GM06990 (cell line): ENCODE results near the gene TPRG1.

Experiments used
- DNase-seq: peaks from one replicate; pipeline ENCODE4 v3.0.0-alpha.2; 2011; ENCODE audit not compliant: insufficient read length; ENCODE audit errors: extremely low read depth
- H3K27me3 ChIP-seq: replicated peaks from 2 replicates; pipeline ENCODE4 v1.6.0; 2011; ENCODE audit warnings: low read length; ENCODE audit not compliant: control insufficient read depth, insufficient read depth
- H3K36me3 ChIP-seq: 2 replicates; pipeline ENCODE4 v1.5.1; 2011; ENCODE audit warnings: low read length; ENCODE audit not compliant: control insufficient read depth, insufficient read depth
- H3K4me3 ChIP-seq: replicated peaks from 2 replicates; pipeline ENCODE4 v1.5.1; 2011; ENCODE audit warnings: low read depth, mild to moderate bottlenecking, control low read depth, low read length
- CTCF ChIP-seq: IDR thresholded peaks from 2 replicates; pipeline ENCODE4 v1.5.1; 2011; ENCODE audit warnings: low read length, control low read depth, mild to moderate bottlenecking, inconsistent platforms; ENCODE audit not compliant: insufficient read depth, poor library complexity, severe bottlenecking

Gene TPRG1

GRCh38 chr3:189275182-189275581 lies 103.4 kb downstream of the TPRG1 start:
- Histone ChIP-seq H3K27me3 (no peaks in the 10 kb centered on the region), H3K36me3 (no peaks in the 10 kb centered on the region), H3K4me3 (no peak overlapping the region)
- DNase-seq: no peak
- no peak for TF ChIP-seq CTCF

- TF ChIP-seq CTCF: no peak
- H3K4me3 ChIP-seq: no peak overlapping the region
- DNase-seq: no peak
- H3K36me3 ChIP-seq: no peaks in the 10 kb centered on the region
- no peaks in the 10 kb centered on the region for H3K27me3 ChIP-seq
Measured at GRCh38 chr3:189275852-189276251, 104.1 kb downstream of the TPRG1 start.

GRCh38 chr3:189276444-189277219 lies 104.9 kb downstream of the TPRG1 start:
- Histone ChIP-seq H3K36me3 (no peaks in the 10 kb centered on the region), H3K4me3 (no peak overlapping the region), H3K27me3 (no peaks in the 10 kb centered on the region)
- TF ChIP-seq CTCF: no peak
- DNase-seq: peak; percentile 52

- Histone ChIP-seq H3K27me3 (no peaks in the 10 kb centered on the region), H3K36me3 (no peaks in the 10 kb centered on the region), H3K4me3 (no peak overlapping the region)
- DNase-seq: peak; percentile 73
- no peak for TF ChIP-seq CTCF
Measured at GRCh38 chr3:189277711-189278110, 105.9 kb downstream of the TPRG1 start.

- no peak for DNase-seq
Measured at GRCh38 chr3:189278221-189278620, 106.5 kb downstream of the TPRG1 start.

More at GRCh38 chr3:189278221-189278620, 106.5 kb downstream of the TPRG1 start:
- no peaks in the 10 kb centered on the region for H3K36me3 ChIP-seq
- H3K27me3 ChIP-seq: no peaks in the 10 kb centered on the region
- TF ChIP-seq CTCF: no peak
- H3K4me3 ChIP-seq: no peak overlapping the region
